Measurements from ENCODE around the gene PDK1. TPM values are rescaled to one million over a fixed set of nuclear protein-coding genes. Genes with fewer than 3 reads are reported as not detected.

Gene PDK1
- total RNA-seq, 1 donor from 2014 or later, result 65.2 TPM

DNA sequence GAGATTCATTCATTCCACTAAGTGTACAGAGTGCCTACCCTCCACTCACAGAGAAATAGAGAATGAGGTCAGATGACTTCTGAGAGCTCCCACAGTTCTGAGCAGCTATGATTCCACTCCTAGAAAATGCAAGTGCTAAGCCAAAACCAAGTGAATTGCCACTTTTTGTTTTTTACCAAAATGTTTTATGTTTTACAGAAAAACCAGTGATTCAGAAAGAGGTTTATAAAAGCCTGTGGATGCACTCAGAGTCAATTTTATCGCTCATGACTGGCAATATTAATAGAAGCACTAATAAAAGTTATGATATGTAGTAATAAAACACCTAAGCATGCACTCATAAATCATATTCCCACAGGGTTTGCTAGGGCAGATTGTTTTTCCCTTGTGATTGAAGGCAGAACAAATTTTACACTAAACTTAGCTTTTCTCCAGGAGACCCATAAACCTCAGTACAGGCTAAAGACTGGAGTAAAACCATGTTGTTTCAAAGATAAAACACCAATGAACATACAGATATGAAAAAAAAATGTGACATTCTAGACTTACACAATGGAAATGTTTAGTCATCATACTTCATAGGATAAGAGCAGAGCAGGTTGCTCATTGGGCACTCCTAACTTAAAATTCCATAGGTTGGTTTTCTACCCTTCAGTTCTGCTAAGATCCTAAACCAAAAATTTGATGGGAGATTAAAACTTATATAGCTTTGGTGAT is 67.5 kb downstream of the PDK1 start:
- DNase-seq (ENCODE audit: low spot score), result no peak
- Mint-ChIP-seq H3K9me3 (peaks cover 18% of the 10 kb centered on the region), H3K27me3 (ENCODE audit: insufficient read depth, low read depth) (no peaks in the 10 kb centered on the region), H3K4me1 (no peaks in the 10 kb centered on the region), H3K4me3 (no peak overlapping the region), H3K27ac (no peak overlapping the region), H3K36me3 (peaks cover 24% of the 10 kb centered on the region)
- TF ChIP-seq EZH2phosphoT487 (IDR thresholded peaks at IDR 0.05), result no peak
- TF ChIP-seq, protein P1, sequence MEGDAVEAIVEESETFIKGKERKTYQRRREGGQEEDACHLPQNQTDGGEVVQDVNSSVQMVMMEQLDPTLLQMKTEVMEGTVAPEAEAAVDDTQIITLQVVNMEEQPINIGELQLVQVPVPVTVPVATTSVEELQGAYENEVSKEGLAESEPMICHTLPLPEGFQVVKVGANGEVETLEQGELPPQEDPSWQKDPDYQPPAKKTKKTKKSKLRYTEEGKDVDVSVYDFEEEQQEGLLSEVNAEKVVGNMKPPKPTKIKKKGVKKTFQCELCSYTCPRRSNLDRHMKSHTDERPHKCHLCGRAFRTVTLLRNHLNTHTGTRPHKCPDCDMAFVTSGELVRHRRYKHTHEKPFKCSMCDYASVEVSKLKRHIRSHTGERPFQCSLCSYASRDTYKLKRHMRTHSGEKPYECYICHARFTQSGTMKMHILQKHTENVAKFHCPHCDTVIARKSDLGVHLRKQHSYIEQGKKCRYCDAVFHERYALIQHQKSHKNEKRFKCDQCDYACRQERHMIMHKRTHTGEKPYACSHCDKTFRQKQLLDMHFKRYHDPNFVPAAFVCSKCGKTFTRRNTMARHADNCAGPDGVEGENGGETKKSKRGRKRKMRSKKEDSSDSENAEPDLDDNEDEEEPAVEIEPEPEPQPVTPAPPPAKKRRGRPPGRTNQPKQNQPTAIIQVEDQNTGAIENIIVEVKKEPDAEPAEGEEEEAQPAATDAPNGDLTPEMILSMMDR (IDR thresholded peaks at IDR 0.05), result no peak
- TF ChIP-seq EZH2 (IDR thresholded peaks at IDR 0.05), result no peak
- Histone ChIP-seq H3K4me1 (no peaks in the 10 kb centered on the region), H3K9me3 (ENCODE audit: low read depth) (no peaks in the 10 kb centered on the region), H3K27me3 (no peaks in the 10 kb centered on the region), H3K36me3 (no peaks in the 10 kb centered on the region), H3K9ac (no peak overlapping the region), H3K4me3 (no peak overlapping the region), H3K4me2 (no peak overlapping the region), H3F3A (ENCODE audit: low read depth) (peaks cover 12% of the 10 kb centered on the region), H4K20me1 (ENCODE audit: low read depth) (no peaks in the 10 kb centered on the region), H3K27ac (no peak overlapping the region), H2AFZ (replicated peaks) (no peak overlapping the region), H3K79me2 (ENCODE audit: low read depth) (no peaks in the 10 kb centered on the region)

DNA sequence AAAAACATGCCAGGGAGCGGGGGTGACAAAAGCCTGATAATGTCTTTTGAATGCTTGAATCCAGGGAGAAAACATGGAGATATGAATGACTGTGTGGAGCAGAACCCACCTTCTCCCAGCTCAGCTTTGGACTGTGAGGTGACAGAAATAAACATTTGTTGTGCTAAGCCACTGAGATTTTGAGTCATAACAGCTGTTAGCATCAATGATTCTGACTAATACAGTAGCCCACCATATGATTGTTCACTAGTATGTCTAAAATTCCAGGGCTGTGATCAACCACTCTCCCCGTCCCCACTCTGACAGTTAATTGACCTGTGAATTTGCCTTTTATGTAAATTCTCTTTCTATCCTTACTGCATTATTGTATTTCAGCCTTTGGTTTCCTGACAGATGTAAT is 69.1 kb downstream of the PDK1 start:
- Histone ChIP-seq H2AFZ (replicated peaks) (no peak overlapping the region), H3K27ac (no peak overlapping the region), H3K9ac (no peak overlapping the region), H3K4me3 (no peak overlapping the region), H4K20me1 (ENCODE audit: low read depth) (no peaks in the 10 kb centered on the region), H3K9me3 (ENCODE audit: low read depth) (no peaks in the 10 kb centered on the region), H3F3A (ENCODE audit: low read depth) (peaks cover 12% of the 10 kb centered on the region), H3K27me3 (no peaks in the 10 kb centered on the region), H3K4me1 (no peaks in the 10 kb centered on the region), H3K4me2 (no peak overlapping the region), H3K79me2 (ENCODE audit: low read depth) (no peaks in the 10 kb centered on the region), H3K36me3 (no peaks in the 10 kb centered on the region)
- DNase-seq (ENCODE audit: low spot score), result no peak
- H3K27me3 Mint-ChIP-seq (ENCODE audit: insufficient read depth, low read depth), result no peaks in the 10 kb centered on the region
- TF ChIP-seq, protein P1 (IDR thresholded peaks at IDR 0.05), result no peak
- TF ChIP-seq EZH2phosphoT487 (IDR thresholded peaks at IDR 0.05) (no peak), EZH2 (IDR thresholded peaks at IDR 0.05) (no peak)
- H3K9me3 Mint-ChIP-seq, result peaks cover 18% of the 10 kb centered on the region
- H3K36me3 Mint-ChIP-seq, result peaks cover 35% of the 10 kb centered on the region
- H3K4me1 Mint-ChIP-seq, result no peaks in the 10 kb centered on the region
- no peak overlapping the region for H3K27ac Mint-ChIP-seq
- H3K4me3 Mint-ChIP-seq, result no peak overlapping the region

DNA sequence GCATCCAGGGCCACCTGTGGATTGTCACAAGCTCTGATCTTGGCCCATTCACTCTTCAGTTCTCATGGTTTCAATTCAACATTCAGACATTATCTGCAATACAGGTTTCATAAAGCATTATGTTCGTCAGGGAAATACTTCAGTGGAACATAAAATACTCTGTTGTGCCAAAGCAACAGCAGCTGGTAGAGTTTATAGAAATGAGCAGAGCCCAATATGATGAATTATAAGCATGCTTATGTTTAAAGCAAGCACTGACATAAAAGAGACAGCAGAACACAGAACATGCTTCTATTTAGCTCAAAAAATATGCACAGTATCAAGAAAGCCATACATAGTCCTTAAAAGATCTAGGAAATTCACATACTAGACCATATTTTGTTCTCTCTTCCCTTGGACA is 71.3 kb downstream of the PDK1 start:
- H3K4me1 Mint-ChIP-seq, result no peaks in the 10 kb centered on the region
- peaks cover 37% of the 10 kb centered on the region for H3K36me3 Mint-ChIP-seq
- Histone ChIP-seq H2AFZ (replicated peaks) (no peak overlapping the region), H3K9me3 (ENCODE audit: low read depth) (no peaks in the 10 kb centered on the region), H3K4me1 (no peaks in the 10 kb centered on the region), H3K36me3 (no peaks in the 10 kb centered on the region), H3K4me2 (no peak overlapping the region), H3K9ac (no peak overlapping the region), H3K4me3 (no peak overlapping the region), H3K79me2 (ENCODE audit: low read depth) (no peaks in the 10 kb centered on the region), H3K27me3 (no peaks in the 10 kb centered on the region), H3F3A (ENCODE audit: low read depth) (peaks cover 5% of the 10 kb centered on the region), H4K20me1 (ENCODE audit: low read depth) (no peaks in the 10 kb centered on the region), H3K27ac (no peak overlapping the region)
- no peaks in the 10 kb centered on the region for H3K27me3 Mint-ChIP-seq (ENCODE audit: insufficient read depth, low read depth)
- H3K27ac Mint-ChIP-seq, result no peak overlapping the region
- TF ChIP-seq EZH2 (IDR thresholded peaks at IDR 0.05) (no peak), EZH2phosphoT487 (IDR thresholded peaks at IDR 0.05) (no peak)
- TF ChIP-seq, protein P1 (IDR thresholded peaks at IDR 0.05), result no peak
- H3K9me3 Mint-ChIP-seq, result peaks cover 18% of the 10 kb centered on the region
- no peak overlapping the region for H3K4me3 Mint-ChIP-seq
- DNase-seq (ENCODE audit: low spot score), result no peak
